Gastroesophageal sphincter (tissue), 4 donors: ENCODE measurements around the gene CAPN5. TPM values are rescaled to one million over a fixed set of nuclear protein-coding genes. Genes with fewer than 3 reads are reported as not detected.
A peak's percentile ranks its signal among the peaks of the same experiment; 100 is the strongest.

Experiments used
- ATAC-seq: fragments of 150-250 bp; one replicate; pipeline ENCODE4 v1.9.1; 2016; ENCODE audit warnings: mild to moderate bottlenecking, moderate library complexity
- H3K27ac ChIP-seq, 4 donors: fragments of 200-600 bp; sonication (generic) in 3 of 4; 1 replicate in 3 of 4; 2 replicates in 1 of 4; pipeline ENCODE4 v1.5.1; 2016 to 2019
- H3K27me3 ChIP-seq: fragments of 200-600 bp; sonication (generic); one replicate; pipeline ENCODE4 v1.5.1; 2019
- H3K36me3 ChIP-seq, 2 donors: fragments of 200-600 bp; sonication (generic); one replicate each; pipeline ENCODE4 v1.5.1; 2019; ENCODE audit warnings: control low read depth in 1 of 2
- H3K4me1 ChIP-seq, 3 donors: fragments of 200-600 bp; sonication (generic); 1 replicate in 2 of 3; 2 replicates in 1 of 3; pipeline ENCODE4 v1.5.1; 2016 to 2019; ENCODE audit warnings: control low read depth in 2 of 3
- H3K4me3 ChIP-seq, 2 donors: fragments of 200-600 bp; sonication (generic); one replicate each; pipeline ENCODE4 v1.5.1; 2019; ENCODE audit warnings: mild to moderate bottlenecking in 1 of 2, moderate library complexity in 1 of 2
- H3K9me3 ChIP-seq, 3 donors: fragments of 200-600 bp; sonication (generic); one replicate each; pipeline ENCODE4 v1.5.1; 2017 to 2019; ENCODE audit warnings: control low read depth in 2 of 3
- EP300 ChIP-seq: sonication (generic); formaldehyde crosslinking; IDR thresholded peaks from one replicate; pipeline ENCODE4 v1.6.1; 2017; ENCODE audit warnings: antibody characterized with exemption, mild to moderate bottlenecking
- POLR2A ChIP-seq, 2 donors: fragments of 450-650 bp; IDR thresholded peaks; one replicate each; pipeline ENCODE4 v1.6.1; 2017; ENCODE audit warnings: antibody characterized with exemption in 2 of 2, mild to moderate bottlenecking in 2 of 2, moderate library complexity in 1 of 2
- POLR2AphosphoS5 ChIP-seq: sonication (generic); formaldehyde crosslinking; IDR thresholded peaks from one replicate; pipeline ENCODE4 v1.6.1; 2017; ENCODE audit warnings: antibody characterized with exemption
- WGBS, 2 donors: methylation state at CpG; one replicate each; pipeline ENCODE4 v1.1.5; 2018; ENCODE audit warnings: low coverage in 1 of 2; 5-methylcytosine and 5-hydroxymethylcytosine counted together
- total RNA-seq, 4 donors: library from RNA; depleted of rRNA; stranded (reverse); fragments of >200 nt; gene quantifications; one replicate each; pipeline ENCODE4 v1.1.0, GENCODE V29; 2016
- TF ChIP-seq, protein P1 (sequence below), 4 experiments: fragments of 200-600 bp in 2 of 4; fragments of 450-650 bp in 2 of 4; sonication (generic) in 1 of 4; IDR thresholded peaks; one replicate each; pipeline ENCODE4 v1.5.1; 2017 to 2019; ENCODE audit warnings: antibody characterized with exemption in 4 of 4, mild to moderate bottlenecking in 2 of 4, moderate library complexity in 2 of 4

The CAPN5 gene
- total RNA-seq, 4 donors from 2014 or later, result 4.1 to 9.4 (median 7.7) TPM

DNA sequence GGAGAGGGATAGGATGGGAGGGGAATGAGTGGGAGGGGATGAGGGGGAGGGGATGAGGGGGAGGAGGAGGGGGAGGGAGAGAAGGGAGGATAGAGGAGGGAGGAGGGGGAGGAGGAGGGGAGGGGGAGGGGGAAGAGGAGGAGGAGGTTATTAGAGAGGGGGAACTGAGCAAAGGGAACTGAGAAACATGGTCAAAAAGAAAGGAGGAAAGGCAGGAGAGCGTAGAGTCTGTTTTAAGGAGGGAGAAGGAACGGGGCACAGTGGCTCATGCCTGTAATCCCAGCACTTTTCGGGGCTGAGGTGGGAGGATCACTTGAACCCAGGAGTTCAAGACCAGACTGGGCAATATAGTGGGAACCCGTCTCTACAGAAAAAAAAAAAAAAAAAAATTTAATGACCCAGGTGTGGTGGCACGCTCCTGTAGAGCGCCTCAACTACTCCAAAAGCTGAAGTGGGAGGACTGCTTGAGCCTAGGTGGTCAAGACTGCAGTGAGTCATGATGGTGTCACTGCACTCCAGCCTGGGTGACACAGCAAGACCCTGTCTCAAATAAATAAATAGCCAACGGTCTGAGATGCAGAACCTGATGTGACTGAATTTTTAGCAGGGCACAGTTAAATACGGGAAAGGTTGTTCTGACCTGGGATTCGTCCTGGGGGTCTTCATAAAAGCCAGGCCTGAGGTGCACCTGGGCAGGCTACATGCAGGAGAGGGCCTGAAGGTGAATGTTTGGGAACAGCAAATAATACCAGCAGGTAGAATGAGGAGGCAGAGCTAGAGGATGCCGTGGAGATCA is 28.5 kb upstream of the CAPN5 start:
- H3K9me3 ChIP-seq, result no peaks in the 10 kb centered on the region
- H3K36me3 ChIP-seq, result no peaks in the 10 kb centered on the region
- no peak for TF ChIP-seq POLR2A (IDR thresholded peaks at IDR 0.05)
- TF ChIP-seq, protein P1, sequence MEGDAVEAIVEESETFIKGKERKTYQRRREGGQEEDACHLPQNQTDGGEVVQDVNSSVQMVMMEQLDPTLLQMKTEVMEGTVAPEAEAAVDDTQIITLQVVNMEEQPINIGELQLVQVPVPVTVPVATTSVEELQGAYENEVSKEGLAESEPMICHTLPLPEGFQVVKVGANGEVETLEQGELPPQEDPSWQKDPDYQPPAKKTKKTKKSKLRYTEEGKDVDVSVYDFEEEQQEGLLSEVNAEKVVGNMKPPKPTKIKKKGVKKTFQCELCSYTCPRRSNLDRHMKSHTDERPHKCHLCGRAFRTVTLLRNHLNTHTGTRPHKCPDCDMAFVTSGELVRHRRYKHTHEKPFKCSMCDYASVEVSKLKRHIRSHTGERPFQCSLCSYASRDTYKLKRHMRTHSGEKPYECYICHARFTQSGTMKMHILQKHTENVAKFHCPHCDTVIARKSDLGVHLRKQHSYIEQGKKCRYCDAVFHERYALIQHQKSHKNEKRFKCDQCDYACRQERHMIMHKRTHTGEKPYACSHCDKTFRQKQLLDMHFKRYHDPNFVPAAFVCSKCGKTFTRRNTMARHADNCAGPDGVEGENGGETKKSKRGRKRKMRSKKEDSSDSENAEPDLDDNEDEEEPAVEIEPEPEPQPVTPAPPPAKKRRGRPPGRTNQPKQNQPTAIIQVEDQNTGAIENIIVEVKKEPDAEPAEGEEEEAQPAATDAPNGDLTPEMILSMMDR (IDR thresholded peaks at IDR 0.05), result no peak
- no peak for TF ChIP-seq POLR2AphosphoS5
- no peak for TF ChIP-seq EP300
- 63 to 88% methylated on average over 6 to 7 of the region's 10 CpGs for WGBS, 2 donors
- no peak overlapping the region for H3K4me3 ChIP-seq
- peaks cover 74% of the 10 kb centered on the region for H3K27me3 ChIP-seq
- H3K4me1 ChIP-seq, result peaks cover 0 to 14% (median 8%) of the 10 kb centered on the region in 3 donors
- ATAC-seq, result no peak
- no peak overlapping the region for H3K27ac ChIP-seq

DNA sequence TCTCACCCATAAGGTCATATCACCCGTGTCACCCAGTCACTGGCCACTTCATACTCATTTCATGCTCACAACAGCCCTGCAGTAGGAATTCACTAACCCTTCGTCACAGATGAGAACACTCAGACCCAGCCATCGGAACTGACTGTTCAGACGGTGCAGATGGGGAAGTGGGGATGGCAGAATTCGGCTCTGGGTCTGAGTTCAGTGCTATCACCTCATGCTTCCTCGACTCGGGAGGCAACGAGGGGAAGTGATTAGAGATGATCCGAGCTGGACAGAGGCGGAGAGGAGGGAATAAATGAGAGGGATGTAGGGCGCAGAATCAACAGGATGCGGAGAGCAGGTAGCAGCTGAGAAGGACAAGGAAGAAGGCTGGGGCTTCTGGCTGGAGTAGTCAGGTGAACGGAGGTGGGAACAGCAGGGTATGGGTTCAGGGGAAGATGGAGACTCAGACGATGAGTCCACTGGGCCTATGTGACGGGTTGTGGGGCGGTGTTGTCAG is 27.9 kb upstream of the CAPN5 start:
- 78 to 81% methylated on average over 8 to 16 of the region's 16 CpGs for WGBS, 2 donors
- peaks cover 0 to 14% (median 8%) of the 10 kb centered on the region in 3 donors for H3K4me1 ChIP-seq
- peaks cover 78% of the 10 kb centered on the region for H3K27me3 ChIP-seq
- H3K27ac ChIP-seq, result no peak overlapping the region
- no peak for ATAC-seq
- H3K36me3 ChIP-seq, result no peaks in the 10 kb centered on the region
- no peak overlapping the region for H3K4me3 ChIP-seq
- TF ChIP-seq, protein P1 (IDR thresholded peaks at IDR 0.05), result no peak
- no peak for TF ChIP-seq POLR2A (IDR thresholded peaks at IDR 0.05)
- no peak for TF ChIP-seq EP300
- no peak for TF ChIP-seq POLR2AphosphoS5
- H3K9me3 ChIP-seq, result no peaks in the 10 kb centered on the region

DNA sequence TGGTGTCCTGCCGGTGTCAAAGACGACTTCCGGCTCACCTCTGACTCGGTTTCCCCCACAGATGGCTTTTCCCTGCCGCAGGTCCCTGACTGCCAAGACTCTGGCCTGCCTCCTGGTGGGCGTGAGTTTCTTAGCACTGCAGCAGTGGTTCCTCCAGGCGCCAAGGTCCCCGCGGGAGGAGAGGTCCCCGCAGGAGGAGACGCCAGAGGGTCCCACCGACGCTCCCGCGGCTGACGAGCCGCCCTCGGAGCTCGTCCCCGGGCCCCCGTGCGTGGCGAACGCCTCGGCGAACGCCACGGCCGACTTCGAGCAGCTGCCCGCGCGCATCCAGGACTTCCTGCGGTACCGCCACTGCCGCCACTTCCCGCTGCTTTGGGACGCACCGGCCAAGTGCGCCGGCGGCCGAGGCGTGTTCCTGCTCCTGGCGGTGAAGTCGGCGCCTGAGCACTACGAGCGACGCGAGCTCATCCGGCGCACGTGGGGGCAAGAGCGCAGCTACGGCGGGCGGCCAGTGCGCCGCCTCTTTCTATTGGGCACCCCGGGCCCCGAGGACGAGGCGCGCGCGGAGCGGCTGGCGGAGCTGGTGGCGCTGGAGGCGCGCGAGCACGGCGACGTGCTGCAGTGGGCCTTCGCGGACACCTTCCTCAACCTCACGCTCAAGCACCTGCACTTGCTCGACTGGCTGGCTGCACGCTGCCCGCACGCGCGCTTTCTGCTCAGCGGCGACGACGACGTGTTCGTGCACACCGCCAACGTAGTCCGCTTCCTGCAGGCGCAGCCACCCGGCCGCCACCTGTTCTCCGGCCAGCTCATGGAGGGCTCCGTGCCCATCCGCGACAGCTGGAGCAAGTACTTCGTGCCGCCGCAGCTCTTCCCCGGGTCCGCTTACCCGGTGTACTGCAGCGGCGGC is 27.0 kb upstream of the CAPN5 start:
- Histone ChIP-seq H3K9me3 (no peaks in the 10 kb centered on the region), H3K4me1 (peaks cover 0 to 14% (median 8%) of the 10 kb centered on the region in 3 donors), H3K27ac (no peak overlapping the region), H3K27me3 (peaks cover 87% of the 10 kb centered on the region), H3K36me3 (no peaks in the 10 kb centered on the region), H3K4me3 (peak overlapping the region in 1 of 2 donors; percentile 42)
- WGBS, 2 donors, result 15% methylated on average over 4 of the region's 109 CpGs; no CpG with 5 or more reads in 1 of the 2 donors
- ATAC-seq, result peak; percentile 48
- TF ChIP-seq, protein P1 (IDR thresholded peaks at IDR 0.05), result peak in 1 of 4 experiments; percentile 35
- TF ChIP-seq POLR2A (IDR thresholded peaks at IDR 0.05), result no peak

- no CpG with 5 or more reads among the region's 37 CpGs for WGBS, 2 donors
- ATAC-seq, result no peak
- peaks cover 0 to 14% (median 8%) of the 10 kb centered on the region in 3 donors for H3K4me1 ChIP-seq
- H3K4me3 ChIP-seq, result peak overlapping the region in 1 of 2 donors; percentile 42
- H3K27me3 ChIP-seq, result peaks cover 88% of the 10 kb centered on the region
- H3K36me3 ChIP-seq, result no peaks in the 10 kb centered on the region
- TF ChIP-seq POLR2AphosphoS5 (no peak), EP300 (no peak), POLR2A (IDR thresholded peaks at IDR 0.05) (no peak)
- TF ChIP-seq, protein P1 (IDR thresholded peaks at IDR 0.05), result no peak
- H3K9me3 ChIP-seq, result no peaks in the 10 kb centered on the region
- no peak overlapping the region for H3K27ac ChIP-seq
These were observed 26.4 kb upstream of the CAPN5 start for GRCh38 chr11:77040401-77040777.
